Measurements from ENCODE around the gene ICOSLG.
"Not testable (repeated sequence)": the region's sequence is repeated elsewhere in the genome, so short reads cannot be mapped to it uniquely, and the experiment has no call there.

The ICOSLG gene, protein sequence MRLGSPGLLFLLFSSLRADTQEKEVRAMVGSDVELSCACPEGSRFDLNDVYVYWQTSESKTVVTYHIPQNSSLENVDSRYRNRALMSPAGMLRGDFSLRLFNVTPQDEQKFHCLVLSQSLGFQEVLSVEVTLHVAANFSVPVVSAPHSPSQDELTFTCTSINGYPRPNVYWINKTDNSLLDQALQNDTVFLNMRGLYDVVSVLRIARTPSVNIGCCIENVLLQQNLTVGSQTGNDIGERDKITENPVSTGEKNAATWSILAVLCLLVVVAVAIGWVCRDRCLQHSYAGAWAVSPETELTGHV

DNA sequence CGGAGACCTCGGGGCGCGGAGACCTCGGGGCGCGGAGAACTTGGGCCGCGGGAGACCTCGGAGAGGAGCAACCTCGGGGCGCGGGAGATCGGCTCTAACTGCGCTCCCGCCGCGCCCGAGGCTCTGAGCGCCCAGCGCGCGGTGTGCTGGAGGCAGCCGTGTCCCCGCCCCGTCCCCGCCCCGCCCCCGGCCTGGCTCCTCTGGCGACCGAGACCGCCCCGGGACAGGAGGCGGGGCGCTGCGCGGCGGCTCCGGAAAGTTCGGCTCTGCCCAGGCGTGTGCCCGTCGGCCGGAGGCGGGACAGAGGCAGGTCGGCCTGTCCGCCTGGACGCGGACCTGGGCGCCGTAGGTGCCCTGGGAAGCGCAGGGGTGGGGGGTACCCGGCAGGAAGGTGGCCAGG lies at the start of gene ICOSLG:
TSS of gene ICOSLG (minus strand) at position 102 of the 400 bp plus-strand sequence. CDS start 126 bp downstream, outside the sequence.
- not testable (repeated sequence) for DNase-seq (ENCODE audit: low read depth in 2 of 2)

DNA sequence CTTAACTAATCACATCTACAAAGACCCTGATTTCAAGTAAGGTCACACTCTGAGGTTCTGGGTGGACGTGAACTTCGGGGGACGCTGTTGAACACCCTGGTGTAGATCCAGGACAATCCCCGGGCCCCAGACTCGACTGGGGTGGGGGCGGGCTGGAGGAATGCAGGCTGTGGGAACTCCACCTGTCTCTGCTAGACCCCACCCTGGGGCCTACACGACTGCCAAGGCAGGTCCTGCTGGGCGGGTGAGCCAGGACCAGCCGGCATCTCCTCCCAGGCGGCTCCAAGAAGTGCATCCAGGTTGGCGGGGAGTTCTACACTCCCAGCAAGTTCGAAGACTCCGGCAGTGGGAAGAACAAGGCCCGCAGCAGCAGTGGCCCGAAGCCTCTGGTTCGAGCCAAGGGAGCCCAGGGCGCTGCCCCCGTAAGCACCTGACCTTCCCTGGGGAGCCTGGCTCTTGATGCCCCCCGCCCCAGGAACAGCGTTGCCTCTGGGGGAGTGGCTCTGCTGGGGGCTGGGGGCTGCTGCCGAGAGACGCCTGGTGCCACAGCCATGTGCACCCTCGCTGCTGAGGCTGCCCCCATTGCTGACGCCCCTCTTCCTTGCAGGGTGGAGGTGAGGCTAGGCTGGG lies 48.8 kb upstream of the ICOSLG start:
- DNase-seq (ENCODE audit: low read depth in 2 of 2) = no peak

DNA sequence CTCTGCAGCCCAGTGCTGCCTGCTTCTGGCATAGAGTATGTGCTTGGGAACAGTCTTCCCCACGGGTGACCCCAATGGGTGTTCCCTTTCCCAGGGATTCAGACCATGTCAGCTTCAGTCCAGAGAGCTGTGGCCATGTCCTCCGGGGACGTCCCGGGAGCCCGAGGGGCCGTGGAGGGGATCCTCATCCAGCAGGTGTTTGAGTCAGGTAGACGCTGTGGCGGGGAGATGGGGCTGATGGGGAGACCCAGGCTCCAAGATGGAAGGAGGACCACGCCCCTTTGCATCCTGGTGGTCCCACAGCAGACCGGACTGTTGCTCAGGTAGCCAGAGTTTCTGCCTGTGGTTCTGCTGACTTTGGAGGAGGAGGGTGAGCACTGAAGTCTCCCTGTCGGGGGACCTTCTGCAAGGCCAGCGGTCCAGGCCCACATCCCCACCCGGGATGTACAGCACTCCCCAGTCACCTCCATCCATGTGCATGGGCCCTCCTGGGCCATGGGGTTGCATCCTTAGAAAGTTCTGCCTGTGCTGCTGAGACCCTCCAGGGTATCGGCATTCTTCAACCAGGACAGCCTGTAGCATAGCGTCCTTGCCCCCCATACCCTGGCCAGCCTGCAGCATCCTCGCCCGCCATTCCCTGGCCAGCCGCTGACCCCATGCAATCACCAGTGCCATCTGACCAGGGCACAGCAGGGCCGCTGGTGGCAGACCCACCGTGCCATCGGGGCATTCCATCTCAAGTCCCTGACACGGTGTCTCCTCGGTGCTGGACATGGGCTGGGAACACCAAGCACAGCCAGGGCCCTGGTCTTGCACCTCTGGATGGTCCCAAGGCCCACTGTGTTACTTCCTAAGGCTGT lies 47.7 kb upstream of the ICOSLG start:
- no peak for DNase-seq (ENCODE audit: low read depth in 2 of 2)

DNA sequence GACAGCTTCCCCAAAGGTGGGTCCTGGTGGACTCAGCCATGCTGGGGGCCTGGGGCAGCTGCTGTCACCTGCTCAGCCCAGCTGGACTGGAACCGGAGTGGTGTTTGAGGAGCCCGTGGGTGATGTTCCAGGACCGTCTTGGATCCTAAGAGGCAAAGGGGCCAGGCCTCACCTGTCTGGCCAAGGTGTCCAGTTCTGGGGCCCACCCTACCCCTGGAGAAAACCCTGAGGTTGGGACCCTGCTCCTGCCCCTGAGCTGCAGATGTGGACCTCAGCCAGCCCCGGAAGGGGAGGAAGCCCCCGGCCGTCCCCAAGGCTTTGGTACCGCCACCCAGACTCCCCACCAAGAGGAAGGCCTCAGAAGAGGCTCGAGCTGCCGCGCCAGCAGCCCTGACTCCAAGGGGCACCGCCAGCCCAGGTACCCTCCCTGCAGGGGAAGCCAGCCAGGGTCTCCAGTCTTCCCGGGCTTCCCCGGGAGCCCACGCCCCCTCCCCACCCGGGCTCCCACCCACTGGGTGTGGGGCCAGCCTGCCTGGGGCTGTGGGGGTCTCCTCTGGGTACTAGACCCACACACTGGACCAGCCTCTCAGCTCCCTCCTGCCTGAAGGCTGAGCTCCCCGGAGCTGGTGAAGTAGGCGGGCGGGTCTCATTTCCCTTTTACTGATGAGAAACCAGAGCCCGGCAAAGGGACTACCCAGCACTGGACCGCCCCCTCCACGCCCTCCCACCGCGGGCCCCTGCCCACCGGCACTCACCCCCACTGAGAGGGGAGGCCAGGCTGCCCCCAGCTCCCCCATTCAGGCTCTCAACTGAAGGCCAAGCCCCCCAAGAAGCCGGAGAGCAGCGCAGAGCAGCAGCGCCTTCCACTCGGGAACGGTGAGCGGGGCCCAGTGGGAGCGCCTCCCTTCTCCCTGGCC lies 46.2 kb upstream of the ICOSLG start:
- DNase-seq (ENCODE audit: low read depth in 2 of 2) = no peak

DNA sequence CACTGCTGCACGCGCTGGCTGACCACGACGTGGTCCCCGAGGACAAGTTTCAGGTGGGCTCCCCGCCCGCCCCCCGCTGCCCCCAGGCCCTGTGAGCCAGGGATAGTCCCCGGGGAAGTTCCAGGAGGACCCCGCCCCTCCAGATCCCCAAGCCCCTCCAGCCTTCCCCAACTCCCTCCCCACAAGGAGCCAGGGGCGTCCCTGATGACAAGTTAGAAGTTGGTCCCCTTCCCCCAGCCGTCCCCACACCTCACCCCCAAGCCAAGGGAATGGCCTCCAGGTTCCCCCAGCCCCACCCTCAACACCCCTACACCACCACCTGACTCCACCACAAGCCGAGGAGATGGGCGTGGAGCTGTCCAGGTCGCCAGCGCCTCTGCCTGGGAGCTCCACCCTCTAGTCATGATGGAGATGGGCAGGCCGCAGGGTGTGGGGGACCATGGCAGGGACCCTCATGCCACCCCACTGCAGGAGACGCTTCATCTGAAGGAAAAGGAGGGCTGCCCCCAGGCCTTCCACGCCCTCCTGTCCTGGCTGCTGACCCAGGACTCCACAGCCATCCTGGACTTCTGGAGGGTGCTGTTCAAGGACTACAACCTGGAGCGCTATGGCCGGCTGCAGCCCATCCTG lies 45.5 kb upstream of the ICOSLG start:
- no peak for DNase-seq (ENCODE audit: low read depth in 2 of 2)

DNA sequence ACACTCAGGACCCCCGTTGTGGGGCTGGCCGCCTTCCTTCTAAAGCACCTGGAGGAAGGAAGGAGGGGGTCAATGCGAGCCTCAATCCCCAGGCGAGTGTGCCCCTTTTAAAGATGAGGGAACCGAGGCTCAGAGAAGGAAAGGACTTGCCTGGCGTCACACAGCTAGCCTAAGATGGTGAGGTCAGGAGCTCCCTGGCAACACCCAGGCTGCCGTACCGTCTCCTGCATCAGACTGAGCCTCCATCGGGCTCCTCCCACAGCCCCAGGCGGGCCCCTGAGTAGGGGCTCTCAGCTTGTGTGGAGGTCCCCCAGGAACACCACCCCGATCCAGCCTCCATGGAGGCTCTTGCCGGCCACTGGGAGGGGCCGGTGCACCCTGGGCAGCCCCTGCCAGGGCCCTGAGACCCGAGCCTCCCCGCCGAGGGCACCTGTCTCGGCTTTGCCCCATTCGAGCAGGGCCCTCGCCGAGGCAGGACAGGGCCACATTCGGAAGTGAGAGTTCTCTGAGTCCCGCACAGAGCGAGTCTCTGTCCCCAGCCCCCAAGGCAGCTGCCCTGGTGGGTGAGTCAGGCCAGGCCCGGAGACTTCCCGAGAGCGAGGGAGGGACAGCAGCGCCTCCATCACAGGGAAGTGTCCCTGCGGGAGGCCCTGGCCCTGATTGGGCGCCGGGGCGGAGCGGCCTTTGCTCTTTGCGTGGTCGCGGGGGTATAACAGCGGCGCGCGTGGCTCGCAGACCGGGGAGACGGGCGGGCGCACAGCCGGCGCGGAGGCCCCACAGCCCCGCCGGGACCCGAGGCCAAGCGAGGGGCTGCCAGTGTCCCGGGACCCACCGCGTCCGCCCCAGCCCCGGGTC lies 44.6 kb upstream of the ICOSLG start, which contains the start of gene AIRE:
TSS of gene AIRE (plus strand) at position 739 of the 855 bp plus-strand sequence. CDS start 131 bp downstream, outside the sequence.
- no peak for DNase-seq (ENCODE audit: low read depth in 2 of 2)

DNA sequence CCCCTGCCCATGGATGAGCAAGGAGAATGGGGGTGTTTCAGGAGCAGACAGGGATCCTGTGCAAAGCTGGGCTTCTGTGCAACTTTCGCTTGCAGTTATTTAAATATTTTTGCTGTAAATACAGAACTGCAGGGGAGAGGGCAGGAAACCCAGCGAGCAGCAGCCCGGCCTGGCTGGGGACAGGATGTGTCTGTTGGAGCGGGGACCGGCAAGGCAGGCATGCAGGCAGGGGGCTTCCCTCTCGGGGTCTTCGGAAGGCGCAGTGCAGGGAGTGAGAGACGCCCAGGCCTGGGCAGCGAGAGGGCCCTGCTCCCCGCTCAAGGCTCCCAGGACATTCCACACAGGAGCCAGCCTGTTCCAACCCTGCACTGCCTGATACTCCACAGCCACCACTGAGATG lies 43.2 kb upstream of the ICOSLG start:
- no peak for DNase-seq (ENCODE audit: low read depth in 2 of 2)

DNA sequence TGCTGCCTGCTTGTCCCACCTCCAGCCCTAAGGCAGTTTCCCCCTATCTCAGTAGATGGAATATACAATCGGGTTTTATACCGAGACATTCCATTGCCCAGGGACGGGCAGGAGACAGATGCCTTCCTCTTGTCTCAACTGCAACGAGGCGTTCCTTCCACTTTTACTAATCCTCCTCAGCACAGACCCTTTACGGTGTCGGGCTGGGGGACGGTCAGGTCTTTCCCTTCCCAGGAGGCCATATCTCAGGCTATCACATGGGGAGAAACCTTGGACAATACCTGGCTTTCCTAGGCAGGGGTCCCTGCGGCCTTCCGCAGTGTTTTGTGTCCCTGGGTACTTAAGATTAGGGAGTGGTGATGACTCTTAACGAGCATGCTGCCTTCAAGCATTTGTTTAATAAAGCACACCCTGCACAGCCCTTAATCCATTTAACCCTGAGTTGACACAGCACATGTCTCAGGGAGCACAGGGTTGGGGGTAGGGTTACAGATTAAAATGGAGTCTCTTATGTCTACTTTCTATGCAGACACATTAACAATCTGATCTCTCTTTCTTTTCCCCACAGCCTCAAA lies 42.6 kb upstream of the ICOSLG start:
- DNase-seq (ENCODE audit: low read depth in 2 of 2) = not testable (repeated sequence)

DNA sequence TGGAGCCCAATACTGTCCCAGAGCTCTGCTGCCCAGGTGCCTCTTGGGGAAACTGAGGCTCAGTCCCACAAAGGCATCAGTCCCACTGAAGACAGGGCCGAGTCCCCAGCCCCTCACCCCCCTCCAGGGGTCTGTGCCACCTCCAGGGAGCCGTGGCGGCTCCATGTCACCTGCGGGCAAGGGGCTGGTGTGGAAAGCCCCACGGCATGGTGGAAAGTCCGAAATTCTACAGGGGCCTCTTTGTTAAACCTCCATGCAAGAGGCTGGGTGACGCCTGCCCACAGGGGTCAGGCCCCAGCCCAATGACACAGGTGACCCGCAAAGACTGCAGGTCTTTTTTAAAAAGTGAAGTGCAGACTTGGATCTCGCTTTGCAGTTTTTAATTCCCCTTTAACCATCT lies 41.6 kb upstream of the ICOSLG start:
- DNase-seq (ENCODE audit: low read depth in 2 of 2) = no peak

DNA sequence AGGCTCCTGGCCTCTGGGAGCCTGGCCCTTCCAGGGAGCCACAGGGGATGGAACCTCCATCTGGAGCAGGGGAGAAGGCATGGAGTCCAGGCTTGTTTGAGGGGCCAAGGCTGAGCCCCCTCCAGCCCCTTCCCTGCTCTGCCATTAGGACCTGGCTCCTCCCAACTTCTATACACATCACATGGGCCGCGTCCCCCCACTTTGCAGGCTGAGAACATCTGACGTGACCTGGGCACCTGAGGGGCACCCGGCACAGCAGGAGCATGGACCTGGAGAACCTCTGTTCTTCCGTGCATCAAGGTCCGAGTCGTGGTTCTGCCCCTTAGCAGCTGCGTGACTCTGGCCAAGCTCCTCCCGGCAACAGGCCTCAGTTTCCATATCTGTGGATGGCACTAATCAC lies 41.1 kb upstream of the ICOSLG start:
- DNase-seq (ENCODE audit: low read depth in 2 of 2) = no peak

DNA sequence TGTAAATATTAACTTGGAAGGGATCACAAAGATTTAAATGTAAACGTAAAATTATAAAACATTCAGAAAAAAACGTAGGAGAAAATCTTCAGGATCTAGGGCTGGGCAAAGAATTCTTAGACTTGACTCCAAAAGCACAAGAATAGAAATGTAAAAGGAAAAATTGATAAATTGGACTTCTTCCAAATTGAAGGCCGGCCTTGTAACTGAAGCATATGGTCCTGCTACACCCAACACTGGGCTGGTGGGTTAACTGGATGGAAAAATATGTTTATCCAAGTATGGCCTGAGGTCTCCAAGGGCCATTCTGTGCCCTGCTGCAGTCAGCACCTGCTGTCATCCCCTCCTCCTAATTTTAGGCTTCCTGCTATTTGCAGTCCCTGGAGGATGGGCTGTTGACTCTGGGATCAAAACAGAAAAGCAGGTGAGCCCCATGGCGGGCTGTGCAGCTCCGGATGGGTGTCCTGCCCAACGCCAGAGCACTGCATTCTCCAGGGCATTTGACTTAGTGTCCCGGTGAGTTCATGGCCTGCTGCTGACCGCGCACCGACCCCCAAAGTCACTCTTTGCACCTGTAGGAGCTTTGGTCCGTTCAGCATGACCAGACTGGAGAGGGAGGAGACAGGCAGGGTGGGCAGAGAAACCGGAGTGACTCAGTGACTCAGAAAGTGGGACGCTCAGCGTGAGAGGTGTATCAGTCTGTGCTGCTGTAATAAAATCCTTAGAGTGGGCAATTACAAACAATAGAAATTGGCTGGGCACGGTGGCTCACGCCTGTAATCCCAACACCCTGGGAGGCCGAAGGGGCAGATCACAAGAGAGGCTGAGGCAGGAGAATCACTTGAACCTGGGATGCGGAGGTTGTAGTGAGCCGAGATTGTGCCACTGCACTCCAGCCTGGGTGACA lies 38.9 kb upstream of the ICOSLG start:
- DNase-seq (ENCODE audit: low read depth in 2 of 2) = no peak

DNA sequence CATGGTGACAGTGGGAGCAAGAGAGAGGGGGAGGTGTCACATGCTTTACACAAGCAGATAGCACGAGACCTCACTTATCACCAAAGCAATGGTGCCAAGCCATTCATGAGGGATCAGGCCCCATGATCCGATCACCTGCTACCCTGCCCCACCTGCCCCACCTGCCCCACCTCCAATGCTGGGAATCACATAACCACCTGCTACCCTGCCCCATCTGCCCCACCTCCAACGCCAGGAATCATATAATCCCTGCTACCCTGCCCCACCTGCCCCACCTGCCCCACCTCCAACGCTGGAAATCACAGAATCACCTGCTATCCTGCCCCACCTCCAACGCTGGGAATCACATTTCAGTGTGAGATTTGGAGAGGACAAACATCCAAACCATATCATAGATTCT lies 34.3 kb upstream of the ICOSLG start:
- DNase-seq (ENCODE audit: low read depth in 2 of 2) = no peak

DNA sequence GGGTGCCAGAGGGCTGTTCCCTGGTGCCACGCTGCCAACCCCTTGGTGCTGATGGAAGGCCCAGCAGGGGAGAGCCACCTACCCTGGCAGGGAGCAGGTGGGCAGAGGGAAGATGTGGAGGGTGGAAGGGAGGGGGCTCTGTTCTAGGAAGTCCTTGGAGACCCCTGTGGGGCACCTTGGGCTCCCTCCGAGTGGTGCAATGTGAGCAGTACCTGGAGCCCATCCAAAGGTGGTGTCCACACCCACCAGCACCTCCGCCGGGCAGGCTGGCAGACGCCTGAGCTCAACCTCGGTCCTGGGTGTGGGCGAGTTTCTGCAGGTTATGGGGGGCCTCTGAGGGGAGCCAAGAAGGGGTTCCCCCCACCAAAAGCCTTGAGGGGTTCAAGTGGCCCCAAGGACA lies 32.3 kb upstream of the ICOSLG start:
- DNase-seq (ENCODE audit: low read depth in 2 of 2) = no peak

DNA sequence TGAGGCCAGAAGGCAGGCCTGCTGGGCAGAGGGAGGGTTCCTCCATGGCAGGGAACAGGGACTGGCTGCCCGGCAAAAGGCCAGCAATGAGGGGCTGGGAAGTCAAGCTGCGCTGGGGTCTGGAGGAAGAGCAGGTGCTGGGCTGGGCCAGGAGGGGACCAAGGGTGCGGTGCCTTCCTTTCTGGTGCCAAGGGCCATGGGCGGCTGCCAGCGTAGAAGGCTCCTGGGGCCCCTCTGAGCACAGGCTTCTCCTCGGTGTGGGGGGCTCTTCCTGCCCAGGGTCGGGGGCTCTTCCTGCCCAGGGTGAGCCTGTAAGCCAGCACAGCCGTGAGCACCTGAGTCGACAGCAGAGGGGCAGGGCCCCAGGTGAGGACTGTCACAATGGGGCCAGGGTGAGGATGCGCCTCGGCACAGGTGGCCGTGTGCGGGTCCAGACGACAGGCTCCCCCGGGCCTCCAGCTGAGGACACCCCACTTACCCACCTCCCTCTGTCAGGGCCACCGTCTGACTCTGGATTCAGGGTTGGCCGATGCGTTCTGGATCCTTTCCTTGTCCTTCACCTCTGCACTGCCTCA lies 31.6 kb upstream of the ICOSLG start:
- DNase-seq (ENCODE audit: low read depth in 2 of 2) = no peak

DNA sequence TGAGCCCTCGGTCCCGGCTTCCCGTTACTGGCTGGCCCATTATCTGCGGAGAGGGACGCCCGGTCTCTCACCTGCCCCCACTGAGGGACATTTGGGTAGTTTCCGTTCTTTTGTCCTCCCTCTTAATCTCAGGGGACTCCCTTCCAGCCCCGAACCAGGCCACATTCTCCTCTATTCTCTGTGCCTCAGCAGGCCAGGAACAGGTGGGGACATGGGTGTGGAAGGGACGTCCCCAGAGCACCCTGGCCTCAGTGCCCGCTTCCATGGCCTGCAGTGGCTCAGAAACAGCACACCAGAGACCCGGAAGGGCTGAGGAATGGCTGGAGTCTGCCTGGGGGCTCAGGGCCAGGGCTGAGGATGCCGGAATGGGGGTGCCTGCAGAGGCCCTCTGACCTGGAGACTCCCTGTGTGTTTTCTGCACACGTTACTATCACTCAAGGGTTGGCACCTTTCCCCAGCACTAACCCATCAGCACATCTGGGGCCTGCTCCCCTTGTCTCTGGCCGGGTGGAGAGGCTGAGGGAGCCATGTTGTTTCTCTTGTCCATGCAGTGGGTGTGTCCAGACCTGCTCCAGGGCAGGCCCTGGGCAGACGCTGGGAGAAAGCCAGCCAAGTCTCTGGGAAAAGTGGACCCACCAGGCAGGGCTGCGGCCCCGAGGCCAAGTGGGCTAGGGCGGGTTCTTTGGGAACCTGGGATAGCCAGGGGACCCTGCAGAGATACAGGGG lies 31.0 kb upstream of the ICOSLG start:
- no peak for DNase-seq (ENCODE audit: low read depth in 2 of 2)

DNA sequence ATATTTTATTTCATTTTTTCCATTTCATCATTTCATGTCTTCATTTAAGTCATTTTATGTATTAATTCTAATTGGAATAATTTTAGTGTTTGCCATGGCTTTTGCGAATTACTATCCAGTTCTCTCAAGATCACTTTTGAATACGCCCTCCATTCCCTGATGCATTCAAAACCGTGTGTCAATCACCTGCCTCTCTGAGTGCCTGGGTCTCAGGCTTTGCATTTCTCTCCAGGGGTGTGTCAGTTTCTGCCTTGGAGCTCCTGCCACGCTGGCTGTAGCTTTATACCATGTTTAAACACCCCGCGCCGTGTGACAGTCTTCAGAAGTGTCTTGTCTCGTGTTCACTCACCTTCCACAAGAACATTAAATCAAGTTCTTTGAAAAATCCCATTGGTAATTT lies 28.3 kb upstream of the ICOSLG start:
- DNase-seq (ENCODE audit: low read depth in 2 of 2) = no peak

DNA sequence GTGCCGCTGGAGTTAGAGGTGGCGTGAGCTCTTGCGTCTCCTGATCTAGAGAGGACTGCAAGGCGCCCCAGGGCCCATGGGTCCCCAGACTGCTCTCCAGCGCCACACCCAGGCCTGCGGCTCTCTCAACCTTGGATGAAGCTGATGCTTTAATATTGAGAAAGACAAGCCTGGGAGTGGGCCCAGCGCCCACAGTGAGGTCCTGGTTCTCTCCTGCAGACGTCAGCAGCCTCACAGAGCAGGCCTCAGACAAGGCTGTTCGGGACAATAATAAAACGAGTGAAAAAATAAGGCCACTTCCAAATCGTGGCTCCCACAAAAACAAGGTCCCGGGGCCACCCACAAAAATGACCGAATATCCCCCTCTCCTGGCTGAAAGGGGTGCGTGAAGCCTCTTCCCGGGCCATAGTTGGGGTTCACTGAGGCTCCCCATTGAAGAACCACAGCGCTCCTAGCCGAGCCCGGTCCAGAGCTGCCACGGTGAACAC lies 27.0 kb upstream of the ICOSLG start:
- no peak for DNase-seq (ENCODE audit: low read depth in 2 of 2)

All from activated CD8-positive, alpha-beta memory T cell treated with anti-CD3 and anti-CD28 coated beads for 4 hours (primary cell).